Measurements from ENCODE around the gene SPAG16.

GRCh38 chr2:213792045-213792444 is 507.8 kb downstream of the SPAG16 start:
- no peak for TF ChIP-seq CTCF (IDR thresholded peaks at IDR 0.05)
- no peak for TF ChIP-seq POLR2A (IDR thresholded peaks at IDR 0.05)
